IPS-15b (cell line): ENCODE results near the gene OLIG3.
A peak's percentile ranks its signal among the peaks of the same experiment; 100 is the strongest.

ENCODE experiments used
- H3K27me3 ChIP-seq: one replicate; pipeline ENCODE4 v1.6.1; 2013; ENCODE audit warnings: low read length; ENCODE audit not compliant: control insufficient read depth, insufficient read depth
- H3K36me3 ChIP-seq: one replicate; pipeline ENCODE4 v1.6.1; 2013; ENCODE audit warnings: low read length; ENCODE audit not compliant: control insufficient read depth, insufficient read depth
- H3K4me1 ChIP-seq: one replicate; pipeline ENCODE4 v1.6.1; 2013; ENCODE audit warnings: mild to moderate bottlenecking, low read length; ENCODE audit not compliant: control insufficient read depth, insufficient read depth
- H3K4me3 ChIP-seq: one replicate; pipeline ENCODE4 v1.5.1; 2013; ENCODE audit warnings: low read depth, low read length
- H3K9ac ChIP-seq: one replicate; pipeline ENCODE4 v1.6.1; 2013; ENCODE audit warnings: low read depth, mild to moderate bottlenecking, low read length
- H3K9me3 ChIP-seq: one replicate; pipeline ENCODE4 v1.6.1; 2013; ENCODE audit warnings: mild to moderate bottlenecking, low read length; ENCODE audit not compliant: control insufficient read depth, insufficient read depth

Gene OLIG3

DNA sequence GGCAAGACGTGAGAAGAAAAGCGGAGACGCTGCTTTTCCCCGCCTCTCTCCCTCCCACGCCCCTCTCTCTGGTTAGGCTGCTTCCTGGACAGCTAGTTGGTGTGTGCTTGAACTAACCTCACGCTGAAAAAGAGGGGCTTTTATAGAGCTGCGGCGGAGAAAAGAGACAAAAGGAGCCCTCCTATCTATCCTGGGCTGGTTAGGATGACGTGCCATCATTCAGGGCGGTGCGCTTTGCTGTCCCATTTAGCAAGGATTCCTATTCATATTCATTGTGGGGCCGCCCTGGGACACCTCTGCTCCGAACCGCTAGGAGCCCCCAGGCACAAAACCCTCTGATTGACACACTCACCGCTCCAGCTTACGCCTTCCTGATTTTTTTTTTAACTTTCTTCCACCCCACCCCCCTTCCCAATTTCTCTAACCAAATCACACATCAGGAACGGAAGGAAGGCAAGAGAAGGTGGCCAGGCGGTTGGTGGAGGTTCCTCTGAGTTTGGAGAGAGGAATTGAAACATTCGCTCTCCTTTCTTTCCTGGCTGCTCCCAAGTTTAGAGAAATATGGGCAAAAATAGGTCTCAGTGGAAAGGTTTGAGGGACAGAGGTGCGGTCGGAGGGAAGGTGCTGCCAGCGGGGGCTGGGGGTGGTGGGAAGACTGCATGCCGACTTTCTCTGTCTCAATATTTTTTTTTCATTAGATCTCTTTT, at the start of gene OLIG3:
OLIG3 (minus strand) TSS at position 114 of the 707 bp plus-strand sequence. CDS start 224 bp downstream, outside the sequence.
- Histone ChIP-seq H3K9ac (no peak within 1 kb of the TSS), H3K4me3 (peak within 1 kb of the TSS; percentile 67), H3K4me1 (peaks cover 29% of the 10 kb centered on the region), H3K27me3 (peaks cover 96% of the 10 kb centered on the region), H3K9me3 (no peaks in the 10 kb centered on the region), H3K36me3 (no peaks in the 10 kb centered on the region)

DNA sequence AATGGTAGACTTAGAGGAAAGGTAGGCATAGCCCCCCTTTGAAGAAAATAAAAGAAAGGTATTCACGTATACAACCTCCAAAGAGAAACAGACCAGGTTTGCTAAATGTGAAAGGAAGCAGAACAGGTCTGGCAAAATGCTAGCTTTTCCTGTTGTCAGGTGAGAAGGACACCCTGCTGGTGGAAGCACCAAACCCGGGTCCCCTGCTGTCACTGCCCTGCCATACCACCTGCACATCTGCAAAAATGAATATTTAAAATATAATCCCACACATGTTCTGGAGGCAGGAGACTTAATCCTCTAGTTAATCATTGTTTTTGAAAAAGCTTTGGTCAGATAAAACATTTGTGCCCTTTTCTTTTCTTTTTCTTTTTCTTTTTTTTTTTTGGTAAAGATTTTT, 48.9 kb upstream of the OLIG3 start:
- H3K9me3 ChIP-seq, result no peaks in the 10 kb centered on the region
- H3K27me3 ChIP-seq, result no peaks in the 10 kb centered on the region
- peaks cover 28% of the 10 kb centered on the region for H3K4me1 ChIP-seq
- no peaks in the 10 kb centered on the region for H3K36me3 ChIP-seq
- no peak overlapping the region for H3K9ac ChIP-seq
- no peak overlapping the region for H3K4me3 ChIP-seq

DNA sequence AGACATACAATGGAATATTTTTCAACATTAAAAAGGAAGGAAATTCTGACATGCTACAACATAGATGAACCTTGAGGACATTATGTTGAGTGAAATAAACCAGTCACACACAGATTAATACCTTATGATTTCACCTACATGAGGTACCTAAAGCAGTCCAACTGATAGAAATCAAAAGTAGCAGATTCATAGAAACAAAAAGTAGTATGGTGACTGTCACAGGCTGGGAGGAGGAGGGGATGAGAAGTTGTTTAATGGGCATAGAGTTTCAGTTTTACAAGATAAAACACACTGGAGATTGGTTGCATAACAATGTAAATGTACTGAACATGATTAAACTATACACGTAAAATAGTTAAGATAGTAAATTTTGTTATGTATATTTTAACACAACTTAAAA, 48.5 kb upstream of the OLIG3 start:
- H3K9me3 ChIP-seq, result no peaks in the 10 kb centered on the region
- H3K36me3 ChIP-seq, result no peaks in the 10 kb centered on the region
- peak overlapping the region; percentile 5 for H3K4me3 ChIP-seq
- no peaks in the 10 kb centered on the region for H3K27me3 ChIP-seq
- no peak overlapping the region for H3K9ac ChIP-seq
- H3K4me1 ChIP-seq, result peaks cover 25% of the 10 kb centered on the region

DNA sequence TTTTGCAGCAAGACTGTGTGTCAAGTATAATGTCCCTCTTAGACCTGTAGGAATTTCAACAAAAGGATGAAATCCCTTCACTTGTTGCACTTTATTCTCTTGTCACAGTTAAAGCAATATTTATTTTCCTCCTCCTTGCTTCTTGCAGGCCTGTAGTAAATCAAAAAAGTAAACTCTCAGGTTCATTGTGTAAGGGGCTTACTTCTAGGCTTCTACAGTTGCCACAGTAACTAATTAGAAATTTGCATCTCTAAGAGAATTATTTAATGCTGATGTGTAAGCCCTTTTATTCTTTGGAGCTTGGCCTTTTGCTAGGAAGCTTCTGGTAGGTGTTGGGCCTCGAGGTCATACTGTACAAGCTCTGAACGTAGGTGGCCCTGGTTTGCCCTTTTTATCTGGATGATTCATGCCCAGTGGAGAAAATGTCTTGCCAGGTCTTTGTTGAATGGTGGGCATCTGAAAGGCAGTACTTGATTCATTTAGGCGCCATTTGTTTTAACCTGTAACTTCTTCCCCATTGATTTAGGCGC, 47.4 kb upstream of the OLIG3 start:
- Histone ChIP-seq H3K4me3 (no peak overlapping the region), H3K4me1 (peaks cover 18% of the 10 kb centered on the region), H3K9ac (no peak overlapping the region), H3K36me3 (no peaks in the 10 kb centered on the region), H3K9me3 (no peaks in the 10 kb centered on the region), H3K27me3 (no peaks in the 10 kb centered on the region)

DNA sequence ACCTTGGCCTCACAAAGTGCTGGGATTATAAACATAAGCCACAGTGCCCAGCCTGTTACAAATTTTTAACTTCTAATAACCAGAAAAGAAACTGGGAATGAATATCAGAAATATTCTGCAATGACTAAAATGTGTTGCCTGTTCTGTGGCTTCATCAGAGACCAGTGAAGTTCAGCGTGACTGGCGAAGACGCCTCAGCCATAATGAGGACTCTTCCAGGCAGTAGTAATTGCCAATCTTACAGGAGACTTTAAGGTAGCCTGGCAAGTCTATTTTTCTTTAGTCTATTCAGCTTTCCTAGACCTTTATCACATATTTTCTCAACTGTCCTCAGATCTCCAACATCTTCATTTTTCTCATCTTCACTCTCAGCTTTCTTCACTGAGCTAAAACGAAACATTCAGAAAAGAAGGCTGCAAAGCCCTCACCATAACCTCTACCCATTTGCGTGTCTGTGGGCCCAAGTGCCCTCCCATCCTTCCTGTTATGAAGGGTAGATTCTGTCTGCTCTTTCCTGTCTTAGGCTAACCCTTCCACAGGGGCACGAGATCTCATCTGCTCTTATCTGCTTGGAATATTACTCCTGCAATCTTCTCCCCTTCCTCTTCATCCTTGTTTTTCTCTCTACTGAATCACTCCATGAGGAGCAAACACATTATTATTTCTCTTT, 42.0 kb upstream of the OLIG3 start:
- peaks cover 1% of the 10 kb centered on the region for H3K4me1 ChIP-seq
- H3K36me3 ChIP-seq, result no peaks in the 10 kb centered on the region
- H3K9me3 ChIP-seq, result no peaks in the 10 kb centered on the region
- H3K27me3 ChIP-seq, result no peaks in the 10 kb centered on the region
- H3K9ac ChIP-seq, result no peak overlapping the region
- H3K4me3 ChIP-seq, result no peak overlapping the region

DNA sequence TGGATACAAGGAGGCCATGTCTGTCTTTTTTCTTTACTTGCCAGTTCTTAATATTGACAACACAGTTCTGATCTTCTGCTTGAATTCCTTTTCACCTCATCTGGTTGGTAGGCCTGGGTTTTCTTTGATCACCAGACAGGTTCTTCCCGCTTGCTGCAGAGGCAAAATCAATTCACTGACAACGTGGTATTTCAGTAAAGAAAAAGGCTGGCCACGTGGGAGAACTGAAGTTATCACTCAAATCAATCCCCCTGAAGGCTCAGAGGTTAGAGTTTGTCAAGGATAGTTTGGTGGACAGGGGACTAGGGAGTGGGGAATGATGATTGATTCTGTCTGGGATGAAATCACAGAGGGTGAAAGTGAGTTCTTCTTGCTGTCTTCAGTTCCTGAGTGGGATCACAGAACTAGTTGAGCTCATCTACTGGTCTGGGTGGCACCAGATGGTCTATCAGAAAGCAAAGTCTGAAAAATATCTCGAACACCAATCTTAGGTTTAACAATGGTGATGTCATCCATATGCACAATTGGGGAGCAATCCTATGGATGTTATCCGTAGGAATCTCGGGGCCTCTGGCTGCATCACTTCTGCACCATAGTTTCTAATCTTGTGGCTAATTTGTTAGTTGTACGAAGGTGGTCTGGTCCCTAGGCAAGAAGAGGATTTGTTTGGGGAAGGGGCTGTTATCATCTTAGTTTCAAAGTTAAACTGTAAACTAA, 37.3 kb upstream of the OLIG3 start:
- Histone ChIP-seq H3K4me3 (no peak overlapping the region), H3K4me1 (peaks cover 4% of the 10 kb centered on the region), H3K36me3 (no peaks in the 10 kb centered on the region), H3K9ac (no peak overlapping the region), H3K9me3 (no peaks in the 10 kb centered on the region), H3K27me3 (no peaks in the 10 kb centered on the region)

DNA sequence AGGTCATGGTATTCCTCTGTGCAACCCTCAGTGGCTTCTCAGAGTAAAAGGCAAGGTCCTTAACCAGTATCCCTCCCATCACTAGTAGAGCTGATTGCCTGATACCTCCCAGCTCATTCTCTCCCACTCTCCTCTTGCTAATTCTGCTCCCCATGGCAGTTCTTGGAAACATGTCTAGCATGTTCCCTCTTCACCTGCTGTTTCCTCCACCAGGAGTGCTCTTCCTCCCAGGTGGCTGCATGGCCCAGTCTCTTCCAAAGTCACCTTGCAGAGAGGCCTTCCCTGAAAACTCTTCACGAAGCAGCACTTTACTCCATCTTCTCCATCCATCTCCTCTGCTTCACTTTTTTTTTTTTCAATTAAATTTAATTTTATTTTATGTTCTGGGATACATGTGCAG, 36.2 kb upstream of the OLIG3 start:
- H3K36me3 ChIP-seq, result no peaks in the 10 kb centered on the region
- peaks cover 4% of the 10 kb centered on the region for H3K4me1 ChIP-seq
- no peak overlapping the region for H3K9ac ChIP-seq
- no peaks in the 10 kb centered on the region for H3K9me3 ChIP-seq
- no peak overlapping the region for H3K4me3 ChIP-seq
- no peaks in the 10 kb centered on the region for H3K27me3 ChIP-seq

DNA sequence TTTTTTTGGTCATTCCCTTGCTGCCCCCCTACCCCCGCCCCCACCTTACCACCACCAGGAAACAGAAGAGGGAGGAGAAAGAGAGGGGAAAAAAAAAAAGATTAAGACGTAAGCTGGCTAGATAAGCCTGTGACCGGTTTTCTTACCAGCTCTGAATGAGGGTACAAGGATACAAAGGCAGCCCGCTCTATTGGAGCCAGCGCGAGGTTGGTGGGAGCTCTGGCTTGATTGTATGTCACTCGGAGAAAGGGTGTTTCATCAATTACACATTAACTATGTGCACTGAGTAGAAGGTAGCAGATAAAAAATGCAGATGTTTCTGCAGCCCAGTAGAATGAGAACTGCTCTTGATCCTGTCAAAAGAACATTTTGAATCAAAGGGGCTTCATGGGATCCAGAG, 28.6 kb upstream of the OLIG3 start:
- Histone ChIP-seq H3K9me3 (no peaks in the 10 kb centered on the region), H3K9ac (no peak overlapping the region), H3K36me3 (no peaks in the 10 kb centered on the region), H3K4me3 (no peak overlapping the region), H3K27me3 (peaks cover 1% of the 10 kb centered on the region), H3K4me1 (peaks cover 40% of the 10 kb centered on the region)

DNA sequence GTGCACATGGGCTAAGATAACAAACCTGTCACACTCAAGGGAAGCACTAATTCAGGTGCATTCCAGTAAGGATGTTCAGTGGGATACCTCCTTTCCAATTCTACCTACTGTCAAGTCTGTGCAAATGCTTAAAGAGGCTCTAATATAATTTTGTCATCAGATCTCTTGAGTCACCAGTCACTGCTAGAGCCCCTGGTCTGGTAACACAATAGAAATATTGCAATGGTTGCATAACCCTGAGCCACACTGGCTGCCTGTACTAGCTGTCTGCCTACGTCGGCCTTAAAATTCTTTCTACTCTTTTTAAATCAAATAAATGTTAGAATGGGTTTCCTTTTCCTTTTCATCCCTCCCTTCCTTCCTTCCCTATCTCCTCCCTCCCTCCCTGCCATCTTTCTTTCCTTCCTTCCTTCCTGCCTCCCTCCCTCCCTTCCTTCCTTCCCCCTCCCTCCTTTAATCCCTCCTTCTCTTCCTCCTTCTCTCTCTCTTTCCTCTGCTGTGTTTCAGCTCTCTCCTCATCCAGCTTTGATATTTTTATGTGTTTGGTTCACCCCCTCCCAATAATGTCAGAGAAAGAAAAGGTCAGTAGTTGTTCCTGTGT, 28.1 kb upstream of the OLIG3 start:
- Histone ChIP-seq H3K9me3 (no peaks in the 10 kb centered on the region), H3K4me1 (peaks cover 44% of the 10 kb centered on the region), H3K27me3 (peaks cover 6% of the 10 kb centered on the region), H3K36me3 (no peaks in the 10 kb centered on the region), H3K4me3 (no peak overlapping the region), H3K9ac (no peak overlapping the region)

DNA sequence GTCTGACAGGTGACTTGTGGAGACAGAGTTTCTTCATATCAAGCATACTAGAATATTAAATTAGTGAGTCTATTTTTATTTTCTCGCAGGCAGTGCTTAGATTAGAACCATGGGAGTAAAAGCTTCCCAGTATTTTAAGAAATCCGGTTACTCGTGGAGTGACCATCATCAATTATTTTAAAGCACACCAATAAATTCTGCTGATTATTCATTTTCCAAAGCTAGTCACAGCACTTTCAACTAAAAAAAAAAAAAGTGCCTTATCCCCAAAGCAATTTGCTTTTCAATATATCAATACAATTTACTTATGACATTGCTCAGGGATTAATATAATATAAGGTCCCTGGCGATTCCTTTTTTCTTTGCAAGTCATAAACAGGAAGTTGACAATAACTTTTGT, 26.3 kb upstream of the OLIG3 start:
- peaks cover 49% of the 10 kb centered on the region for H3K4me1 ChIP-seq
- H3K36me3 ChIP-seq, result no peaks in the 10 kb centered on the region

DNA sequence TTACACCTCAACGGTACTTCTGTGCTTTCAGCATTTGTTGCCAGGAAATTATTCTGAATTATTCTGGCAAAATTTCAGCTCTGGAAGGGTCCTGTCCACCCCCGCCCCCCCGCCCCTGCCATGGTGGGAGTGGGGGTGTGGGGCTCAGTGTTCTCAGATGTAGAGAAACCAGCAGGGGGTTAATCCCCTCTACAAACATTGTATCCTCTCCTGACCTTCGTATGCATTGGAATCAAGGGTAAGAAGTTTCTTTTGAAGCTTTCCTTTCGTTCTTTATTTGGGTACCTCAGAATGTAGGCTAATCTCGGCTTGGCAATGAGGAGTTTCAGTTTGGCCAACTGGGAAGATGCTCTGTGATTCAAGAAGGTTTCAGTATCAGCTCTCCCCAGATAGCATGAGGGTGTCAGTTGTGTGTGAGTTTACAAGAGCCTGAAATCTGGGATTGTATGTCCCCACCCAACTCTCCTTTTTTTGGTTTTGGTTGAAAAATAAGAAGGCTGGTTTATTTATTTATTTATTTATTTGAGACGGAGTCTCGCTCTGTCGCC, 25.5 kb upstream of the OLIG3 start:
- Histone ChIP-seq H3K4me1 (peaks cover 49% of the 10 kb centered on the region), H3K27me3 (peaks cover 21% of the 10 kb centered on the region), H3K36me3 (no peaks in the 10 kb centered on the region), H3K4me3 (no peak overlapping the region), H3K9me3 (no peaks in the 10 kb centered on the region), H3K9ac (no peak overlapping the region)

More for the DNA sequence above, 26.3 kb upstream of the OLIG3 start:
- no peak overlapping the region for H3K9ac ChIP-seq
- H3K4me3 ChIP-seq, result no peak overlapping the region
- H3K27me3 ChIP-seq, result peaks cover 16% of the 10 kb centered on the region
- no peaks in the 10 kb centered on the region for H3K9me3 ChIP-seq
